H1 (cell line): ENCODE results near the gene DDI2. TPM values are rescaled to one million over a fixed set of nuclear protein-coding genes. Genes with fewer than 3 reads are reported as not detected.

Source experiments
- CTCF ChIA-PET: fragments of 300-600 bp; sonication (Branson Sonifier 250); formaldehyde crosslinking; loops from one replicate; lab custom pipeline; 2021; ENCODE audit not compliant: partially characterized antibody; lab: Charles Lee
- POLR2A ChIA-PET: fragments of 300-600 bp; sonication (Branson Sonifier 250); formaldehyde crosslinking; loops from one replicate; lab custom pipeline; 2021; ENCODE audit warnings: inconsistent platforms; ENCODE audit not compliant: partially characterized antibody; lab: Charles Lee
- DNase-seq, 2 experiments: peaks; one replicate each; pipeline versions ENCODE4 v3.0.0 to v3.0.0-alpha.2; 2010 to 2022; ENCODE audit warnings: low spot score in 2 of 2, low read depth in 1 of 2, mixed read lengths in 1 of 2
- FAIRE-seq: peaks from 2 replicates; lab custom pipeline; 2011; peaks lifted over from hg19 to GRCh38; lab: Jason Lieb, UNC
- H2AFZ ChIP-seq: 2 replicates; pipeline ENCODE4 v1.8.1; 2012; ENCODE audit warnings: low read length, inconsistent platforms
- H2AK5ac ChIP-seq: 2 replicates; pipeline ENCODE4 v1.6.1; 2013; ENCODE audit warnings: low read depth, low read length
- H2BK120ac ChIP-seq: replicated peaks from 2 replicates; pipeline ENCODE3; 2013; ENCODE audit warnings: low read depth, low read length, inconsistent platforms
- H2BK12ac ChIP-seq: 2 replicates; pipeline ENCODE4 v1.6.1; 2013; ENCODE audit warnings: low read depth, low read length
- H2BK15ac ChIP-seq: 2 replicates; pipeline ENCODE4 v1.6.1; 2013; ENCODE audit warnings: low read length
- H2BK20ac ChIP-seq: 2 replicates; pipeline ENCODE4 v1.6.1; 2013; ENCODE audit warnings: low read length
- H2BK5ac ChIP-seq: 2 replicates; pipeline ENCODE4 v1.6.1; 2013; ENCODE audit warnings: low read depth, low read length
- H3K14ac ChIP-seq: 2 replicates; pipeline ENCODE4 v1.6.1; 2013; ENCODE audit warnings: inconsistent platforms; ENCODE audit not compliant: insufficient read length
- H3K18ac ChIP-seq: 2 replicates; pipeline ENCODE4 v1.6.1; 2013; ENCODE audit warnings: low read length; ENCODE audit errors: extremely low read depth
- H3K23ac ChIP-seq: 2 replicates; pipeline ENCODE4 v1.6.1; 2013; ENCODE audit warnings: inconsistent platforms; ENCODE audit not compliant: insufficient read length
- H3K23me2 ChIP-seq: 2 replicates; pipeline ENCODE4 v1.6.1; 2013; ENCODE audit warnings: low read depth, low read length
- H3K27ac ChIP-seq: 2 replicates; pipeline ENCODE4 v1.6.1; 2011; ENCODE audit warnings: low read depth, low read length, inconsistent platforms
- H3K27me3 ChIP-seq, 4 experiments: replicated peaks in 1 of 4; 1 replicate in 1 of 4; 2 replicates in 3 of 4; pipeline versions ENCODE4 v1.6.1 to v1.8.1; 2011 to 2013; ENCODE audit warnings: low read length in 3 of 4, mild to moderate bottlenecking in 3 of 4, inconsistent platforms in 2 of 4, mixed read lengths in 2 of 4, moderate library complexity in 1 of 4; ENCODE audit not compliant: control insufficient read depth in 3 of 4, insufficient read depth in 3 of 4; ENCODE audit errors: extremely low read depth in 1 of 4
- H3K36me3 ChIP-seq, 4 experiments: 2 replicates each; pipeline versions ENCODE4 v1.6.1 to v1.8.1; 2011 to 2013; ENCODE audit warnings: mild to moderate bottlenecking in 4 of 4, low read length in 3 of 4, moderate library complexity in 2 of 4, control low read depth in 1 of 4, inconsistent platforms in 1 of 4; ENCODE audit not compliant: insufficient read depth in 4 of 4, control insufficient read depth in 2 of 4
- H3K4ac ChIP-seq: replicated peaks from 2 replicates; pipeline ENCODE3; 2013; ENCODE audit warnings: low read length, low read depth, mixed read lengths, inconsistent platforms; ENCODE audit not compliant: insufficient read length
- H3K4me1 ChIP-seq, 4 experiments: replicated peaks in 1 of 4; 1 replicate in 1 of 4; 2 replicates in 3 of 4; pipeline versions ENCODE4 v1.6.1 to v1.8.1; 2011 to 2013; ENCODE audit warnings: low read length in 3 of 4, inconsistent platforms in 2 of 4, mixed read lengths in 1 of 4; ENCODE audit not compliant: insufficient read depth in 4 of 4, control insufficient read depth in 3 of 4
- H3K4me2 ChIP-seq, 2 experiments: 2 replicates each; pipeline versions ENCODE4 v1.6.1 to v1.8.1; 2011 to 2013; ENCODE audit warnings: low read depth in 2 of 2, low read length in 2 of 2, control low read depth in 1 of 2, inconsistent platforms in 1 of 2, mild to moderate bottlenecking in 1 of 2; ENCODE audit not compliant: insufficient read depth in 1 of 2
- H3K4me3 ChIP-seq, 4 experiments: fragments of 200-600, 300-600 bp in 1 of 4; sonication (generic), shearing (Covaris generic), sonication (Bioruptor Twin) in 1 of 4; 2 replicates each; pipeline versions ENCODE4 v1.5.1 to v1.8.1; 2011 to 2016; ENCODE audit warnings: low read length in 4 of 4, low read depth in 3 of 4, control low read depth in 2 of 4, inconsistent platforms in 2 of 4, mild to moderate bottlenecking in 2 of 4, mixed read lengths in 1 of 4, moderate library complexity in 1 of 4; ENCODE audit not compliant: insufficient read depth in 2 of 4; ENCODE audit errors: extremely low read depth in 1 of 4
- H3K56ac ChIP-seq: replicated peaks from 2 replicates; pipeline ENCODE3; 2013; ENCODE audit warnings: low read depth, mild to moderate bottlenecking, mixed read lengths, low read length, inconsistent platforms; ENCODE audit not compliant: insufficient read length
- H3K79me1 ChIP-seq: 2 replicates; pipeline ENCODE4 v1.6.1; 2013; ENCODE audit warnings: low read depth, low read length, control low read depth
- H3K79me2 ChIP-seq, 2 experiments: 2 replicates each; pipeline versions ENCODE4 v1.6.1 to v1.8.1; 2012 to 2013; ENCODE audit warnings: low read length in 2 of 2, mild to moderate bottlenecking in 2 of 2, inconsistent platforms in 1 of 2; ENCODE audit not compliant: insufficient read depth in 2 of 2, control insufficient read depth in 1 of 2
- H3K9ac ChIP-seq, 4 experiments: replicated peaks in 1 of 4; 1 replicate in 1 of 4; 2 replicates in 3 of 4; pipeline versions ENCODE4 v1.6.1 to v1.8.1; 2011 to 2013; ENCODE audit warnings: low read depth in 3 of 4, low read length in 3 of 4, control low read depth in 2 of 4, mild to moderate bottlenecking in 2 of 4, moderate library complexity in 2 of 4, inconsistent platforms in 1 of 4; ENCODE audit errors: extremely low read depth in 1 of 4
- H3K9me3 ChIP-seq, 2 experiments: 2 replicates each; pipeline versions ENCODE4 v1.6.1 to v1.8.1; 2012 to 2013; ENCODE audit warnings: mild to moderate bottlenecking in 2 of 2, moderate library complexity in 2 of 2, control low read depth in 1 of 2, inconsistent platforms in 1 of 2, low read depth in 1 of 2, low read length in 1 of 2, mixed read lengths in 1 of 2; ENCODE audit not compliant: insufficient read depth in 2 of 2
- H4K20me1 ChIP-seq, 2 experiments: replicated peaks in 1 of 2; 2 replicates each; pipeline versions ENCODE3 to v1.8.1; 2011 to 2013; ENCODE audit warnings: inconsistent platforms in 2 of 2, low read length in 2 of 2, mild to moderate bottlenecking in 1 of 2; ENCODE audit not compliant: insufficient read depth in 2 of 2, control insufficient read depth in 1 of 2
- H4K5ac ChIP-seq: 2 replicates; pipeline ENCODE4 v1.6.1; 2013; ENCODE audit warnings: low read length, low read depth, mixed read lengths, inconsistent platforms; ENCODE audit not compliant: insufficient read length
- H4K8ac ChIP-seq: 2 replicates; pipeline ENCODE4 v1.8.0; 2013; ENCODE audit warnings: mild to moderate bottlenecking, moderate library complexity, low read length, inconsistent platforms; ENCODE audit not compliant: insufficient read depth; ENCODE audit errors: extremely low read depth
- H4K91ac ChIP-seq: replicated peaks from 2 replicates; pipeline ENCODE3; 2013; ENCODE audit warnings: low read length, mixed read lengths, inconsistent platforms; ENCODE audit not compliant: insufficient read length
- ASH2L ChIP-seq: fragments of 200-600, 300-600 bp; sonication (generic); IDR thresholded peaks from one replicate; pipeline ENCODE4 v1.7.1; 2017; ENCODE audit warnings: low read length
- CBX8 ChIP-seq: fragments of 300-800, 300-1000 bp; sonication (generic); IDR thresholded peaks from 2 replicates; pipeline ENCODE4 v1.7.1; 2016; ENCODE audit warnings: low read depth, low read length, borderline replicate concordance
- CHD2 ChIP-seq: IDR thresholded peaks from 2 replicates; pipeline ENCODE4 v1.6.1; 2012; ENCODE audit warnings: low read length, improper control_type of control experiment
- HDAC2 ChIP-seq, 2 experiments: fragments of 300-600 bp in 1 of 2; sonication (generic) in 1 of 2; IDR thresholded peaks; 2 replicates each; pipeline ENCODE4 v1.6.1; 2011 to 2012; ENCODE audit warnings: low read depth in 2 of 2, low read length in 2 of 2, mild to moderate bottlenecking in 2 of 2, moderate library complexity in 2 of 2, borderline replicate concordance in 1 of 2, inconsistent platforms in 1 of 2
- JUN ChIP-seq: IDR thresholded peaks from 2 replicates; pipeline ENCODE4 v1.6.1; 2011; ENCODE audit warnings: low read depth, mild to moderate bottlenecking, improper control_type of control experiment, low read length
- JUND ChIP-seq: IDR thresholded peaks from 2 replicates; pipeline ENCODE4 v1.6.1; 2011; ENCODE audit warnings: mild to moderate bottlenecking, improper control_type of control experiment, low read length
- KDM1A ChIP-seq: fragments of 200-600, 300-600 bp; sonication (generic); IDR thresholded peaks from 2 replicates; pipeline ENCODE4 v1.7.1; 2016; ENCODE audit warnings: mild to moderate bottlenecking, low read length, borderline replicate concordance
- NRF1 ChIP-seq: IDR thresholded peaks from 2 replicates; pipeline ENCODE4 v1.6.1; 2011; ENCODE audit warnings: mild to moderate bottlenecking, low read depth, low read length, improper control_type of control experiment
- PHF8 ChIP-seq: fragments of 200-600 bp; sonication (generic); conservative IDR thresholded peaks from 2 replicates; pipeline ENCODE4 v1.7.1; 2012; ENCODE audit warnings: low read depth, mild to moderate bottlenecking, inconsistent platforms, low read length, moderate library complexity
- RBBP5 ChIP-seq: IDR thresholded peaks from 2 replicates; pipeline ENCODE4 v1.7.1; 2012; ENCODE audit warnings: low read depth, mild to moderate bottlenecking, inconsistent platforms, low read length, moderate library complexity, borderline replicate concordance
- SIRT6 ChIP-seq: IDR thresholded peaks from one replicate; pipeline ENCODE4 v1.7.1; 2012; ENCODE audit warnings: low read length, inconsistent platforms
- SIX5 ChIP-seq: IDR thresholded peaks from 2 replicates; pipeline ENCODE4 v1.6.1; 2011; ENCODE audit warnings: mild to moderate bottlenecking, low read depth, low read length
- SP1 ChIP-seq: IDR thresholded peaks from 2 replicates; pipeline ENCODE4 v1.6.1; 2011; ENCODE audit warnings: low read depth, low read length
- WGBS, 2 experiments: shearing (Covaris generic) in 1 of 2; methylation state at CpG; one replicate each; pipeline versions ENCODE4 v1.1.6 to v1.1.7; 2013 to 2015; ENCODE audit warnings: low lambda C conversion rate in 2 of 2, mixed read lengths in 2 of 2, inconsistent platforms in 1 of 2, low coverage in 1 of 2, missing lambda C conversion rate in 1 of 2; ENCODE audit not compliant: insufficient replicate concordance in 2 of 2, insufficient coverage in 1 of 2, insufficient read length in 1 of 2; ENCODE audit errors: extremely low coverage in 1 of 2, missing lambda C conversion rate in 1 of 2; 5-methylcytosine and 5-hydroxymethylcytosine counted together
- polyA plus RNA-seq, 7 experiments: library from polyadenylated mRNA; depleted of rRNA in 3 of 7; stranded (reverse) in 5 of 7; unstranded in 2 of 7; fragments of >200 nt in 5 of 7; fragments of 200-250 nt in 2 of 7; gene quantifications; 1 replicate in 5 of 7; 2 replicates in 1 of 7; 4 replicates in 1 of 7; pipeline versions ENCODE4 v1.2.1 to v1.2.3, GENCODE V29; 2011 to 2013; ENCODE audit warnings: missing spikeins in 2 of 7, mixed read lengths in 2 of 7
- total RNA-seq: library from RNA; stranded (reverse); fragmentation: NEBNext Ultra II Directional; extraction: Animal tissue kit (Norgen Biotek cat#: 25700); gene quantifications from 2 replicates; pipeline ENCODE4 v1.2.1, GENCODE V29; 2021
- TF ChIP-seq, protein P1 (sequence below): IDR thresholded peaks from 2 replicates; pipeline ENCODE4 v1.6.1; 2012; ENCODE audit warnings: low read length, inconsistent platforms

DDI2 gene
- total and polyA plus RNA-seq, 2 of the 8 experiments (the other 6 are each of a cell fraction or from before 2014, with no cell fraction given): 7.7 to 38.3 TPM

DNA sequence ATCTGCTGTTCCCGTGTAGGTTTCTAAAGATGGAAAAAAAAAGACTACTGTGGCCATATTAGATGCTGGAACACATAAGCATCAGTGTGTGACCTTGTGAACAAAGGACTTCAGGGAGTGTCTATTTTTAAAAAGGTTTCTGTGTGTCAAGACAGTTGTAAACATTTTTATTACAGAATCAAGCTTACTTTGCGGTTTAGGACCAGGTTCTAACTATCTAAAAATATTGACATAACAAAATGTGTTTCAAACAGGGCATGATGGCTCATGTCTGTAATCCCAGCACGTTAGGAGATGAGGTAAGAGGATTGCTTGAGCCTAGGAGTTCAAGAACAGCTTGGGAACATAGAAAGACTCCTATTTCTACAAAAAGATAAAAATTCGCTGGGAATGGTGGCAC lies 7.1 kb upstream of the DDI2 start:
- no peak for FAIRE-seq
- TF ChIP-seq HDAC2 (IDR thresholded peaks at IDR 0.05; ENCODE audit: borderline replicate concordance in 1 of 2, low read depth in 2 of 2, low read length in 2 of 2): no peak
- no peak for TF ChIP-seq CHD2
- no peak for TF ChIP-seq SIRT6
- TF ChIP-seq JUND: no peak
- no peak for TF ChIP-seq CBX8
- no peak for TF ChIP-seq ASH2L
- no peak for TF ChIP-seq SP1
- TF ChIP-seq, protein P1, sequence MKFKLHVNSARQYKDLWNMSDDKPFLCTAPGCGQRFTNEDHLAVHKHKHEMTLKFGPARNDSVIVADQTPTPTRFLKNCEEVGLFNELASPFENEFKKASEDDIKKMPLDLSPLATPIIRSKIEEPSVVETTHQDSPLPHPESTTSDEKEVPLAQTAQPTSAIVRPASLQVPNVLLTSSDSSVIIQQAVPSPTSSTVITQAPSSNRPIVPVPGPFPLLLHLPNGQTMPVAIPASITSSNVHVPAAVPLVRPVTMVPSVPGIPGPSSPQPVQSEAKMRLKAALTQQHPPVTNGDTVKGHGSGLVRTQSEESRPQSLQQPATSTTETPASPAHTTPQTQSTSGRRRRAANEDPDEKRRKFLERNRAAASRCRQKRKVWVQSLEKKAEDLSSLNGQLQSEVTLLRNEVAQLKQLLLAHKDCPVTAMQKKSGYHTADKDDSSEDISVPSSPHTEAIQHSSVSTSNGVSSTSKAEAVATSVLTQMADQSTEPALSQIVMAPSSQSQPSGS: no peak
- TF ChIP-seq NRF1: no peak
- no peak for TF ChIP-seq RBBP5
- TF ChIP-seq KDM1A: no peak
- no peak for TF ChIP-seq SIX5
- TF ChIP-seq PHF8: no peak
- no peak for TF ChIP-seq JUN

More for the DNA sequence above, 7.1 kb upstream of the DDI2 start:
- Histone ChIP-seq H3K4ac (no peak overlapping the region), H3K79me1 (no peaks in the 10 kb centered on the region), H2BK12ac (no peak overlapping the region), H3K9me3 (no peaks in the 10 kb centered on the region), H2BK15ac (no peak overlapping the region), H3K27me3 (no peaks in the 10 kb centered on the region), H2AFZ (no peak overlapping the region), H2BK5ac (no peak overlapping the region), H3K9ac (no peak overlapping the region), H3K23ac (no peak overlapping the region), H4K5ac (no peak overlapping the region), H3K4me3 (no peak overlapping the region), H2BK20ac (no peak overlapping the region), H3K4me2 (no peak overlapping the region), H3K56ac (no peak overlapping the region), H3K4me1 (no peaks in the 10 kb centered on the region), H3K36me3 (no peaks in the 10 kb centered on the region), H4K91ac (no peak overlapping the region), H3K14ac (no peak overlapping the region), H2AK5ac (no peak overlapping the region), H3K79me2 (no peaks in the 10 kb centered on the region), H4K20me1 (no peaks in the 10 kb centered on the region), H3K18ac (no peak overlapping the region), H4K8ac (no peak overlapping the region), H3K23me2 (no peaks in the 10 kb centered on the region), H2BK120ac (no peak overlapping the region), H3K27ac (no peak overlapping the region)
- CTCF ChIA-PET: interaction anchor here (0.6 to 0.9 kb wide), 2 partner anchors 15 to 107 kb away, joined by 3 to 5 read pairs; no protein-coding TSS in a partner anchor
- POLR2A ChIA-PET: interaction anchor here (1.3 kb wide), 1 partner anchor 10 kb away, joined by 3 read pairs; no protein-coding TSS in a partner anchor
- WGBS, 2 experiments: 90% methylated on average over 4 of the region's 4 CpGs; no CpG with 5 or more reads in 1 of the 2 experiments
- no peak for DNase-seq
